ENCODE measurements around the gene PCYT2.

PCYT2 gene

DNA sequence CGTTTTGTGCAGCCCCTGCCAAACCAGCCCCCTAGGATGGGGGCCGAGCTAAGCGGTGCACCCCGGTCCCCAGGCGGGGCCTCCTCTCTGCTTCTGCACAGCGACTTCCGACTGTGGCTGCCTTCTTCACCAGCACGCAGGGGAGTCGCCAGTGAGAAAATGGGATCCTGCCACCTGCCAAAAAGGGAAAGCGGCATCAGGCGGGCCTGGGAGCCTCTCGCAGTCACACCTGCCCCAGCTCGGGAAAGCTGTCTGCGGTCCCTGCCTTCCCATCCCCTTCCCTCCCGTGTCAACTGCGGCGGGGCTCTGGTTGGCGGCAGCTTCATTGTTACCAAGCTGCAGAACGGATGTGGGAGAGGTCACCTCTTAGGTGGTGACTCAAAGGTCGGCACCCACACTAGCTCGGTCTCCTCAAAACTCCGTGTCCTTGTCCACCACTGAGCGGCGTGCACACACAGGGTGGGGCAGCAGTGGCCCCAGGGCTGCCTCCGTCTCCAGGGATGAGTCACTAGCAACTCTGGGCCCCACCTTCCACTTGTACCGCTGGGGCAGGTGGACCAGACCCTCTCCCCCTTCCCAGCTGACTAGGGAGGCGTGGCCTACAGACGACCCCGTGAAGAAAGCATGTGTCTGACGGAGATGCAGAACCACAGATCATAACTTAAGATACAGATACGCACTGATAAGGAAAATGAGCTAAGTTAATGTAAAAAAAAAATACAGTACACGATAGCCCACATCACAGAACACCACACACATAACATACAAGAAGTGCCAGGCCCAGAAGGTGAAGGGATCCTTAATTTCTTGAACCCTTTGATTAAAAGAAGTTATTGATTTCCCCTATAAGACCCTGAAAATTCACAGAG, 1.5 kb upstream of the PCYT2 start:
- no peak for ATAC-seq
- TF ChIP-seq, protein P1, sequence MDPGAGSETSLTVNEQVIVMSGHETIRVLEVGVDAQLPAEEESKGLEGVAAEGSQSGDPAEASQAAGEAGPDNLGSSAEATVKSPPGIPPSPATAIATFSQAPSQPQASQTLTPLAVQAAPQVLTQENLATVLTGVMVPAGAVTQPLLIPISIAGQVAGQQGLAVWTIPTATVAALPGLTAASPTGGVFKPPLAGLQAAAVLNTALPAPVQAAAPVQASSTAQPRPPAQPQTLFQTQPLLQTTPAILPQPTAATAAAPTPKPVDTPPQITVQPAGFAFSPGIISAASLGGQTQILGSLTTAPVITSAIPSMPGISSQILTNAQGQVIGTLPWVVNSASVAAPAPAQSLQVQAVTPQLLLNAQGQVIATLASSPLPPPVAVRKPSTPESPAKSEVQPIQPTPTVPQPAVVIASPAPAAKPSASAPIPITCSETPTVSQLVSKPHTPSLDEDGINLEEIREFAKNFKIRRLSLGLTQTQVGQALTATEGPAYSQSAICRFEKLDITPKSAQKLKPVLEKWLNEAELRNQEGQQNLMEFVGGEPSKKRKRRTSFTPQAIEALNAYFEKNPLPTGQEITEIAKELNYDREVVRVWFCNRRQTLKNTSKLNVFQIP (CRISPR knock-in tag; IDR thresholded peaks at IDR 0.05; ENCODE audit: borderline replicate concordance, low read depth) = no peak
- TF ChIP-seq PPARA (CRISPR knock-in tag; IDR thresholded peaks at IDR 0.05; ENCODE audit: borderline replicate concordance) = no peak
- TF ChIP-seq ZFP3 (CRISPR knock-in tag; IDR thresholded peaks at IDR 0.05) = no peak
- no peak for TF ChIP-seq ZNF70 (CRISPR knock-in tag; IDR thresholded peaks at IDR 0.05)
- TF ChIP-seq ZFP30 (CRISPR knock-in tag; IDR thresholded peaks at IDR 0.05) = no peak
- no peak for TF ChIP-seq OSR1 (CRISPR knock-in tag; IDR thresholded peaks at IDR 0.05)
- TF ChIP-seq ARNTL (CRISPR knock-in tag; IDR thresholded peaks at IDR 0.05; ENCODE audit: borderline replicate concordance, low read depth) = no peak
- no peak for TF ChIP-seq TOX (CRISPR knock-in tag; IDR thresholded peaks at IDR 0.05; ENCODE audit: borderline replicate concordance)
- TF ChIP-seq SNAI2 (CRISPR knock-in tag; IDR thresholded peaks at IDR 0.05) = no peak
- TF ChIP-seq ZNF565 (CRISPR knock-in tag; conservative IDR thresholded peaks at IDR 0.05; ENCODE audit: low read depth) = no peak
- no peak for TF ChIP-seq TCF4 (CRISPR knock-in tag; IDR thresholded peaks at IDR 0.05; ENCODE audit: borderline replicate concordance)
- TF ChIP-seq, protein P2, sequence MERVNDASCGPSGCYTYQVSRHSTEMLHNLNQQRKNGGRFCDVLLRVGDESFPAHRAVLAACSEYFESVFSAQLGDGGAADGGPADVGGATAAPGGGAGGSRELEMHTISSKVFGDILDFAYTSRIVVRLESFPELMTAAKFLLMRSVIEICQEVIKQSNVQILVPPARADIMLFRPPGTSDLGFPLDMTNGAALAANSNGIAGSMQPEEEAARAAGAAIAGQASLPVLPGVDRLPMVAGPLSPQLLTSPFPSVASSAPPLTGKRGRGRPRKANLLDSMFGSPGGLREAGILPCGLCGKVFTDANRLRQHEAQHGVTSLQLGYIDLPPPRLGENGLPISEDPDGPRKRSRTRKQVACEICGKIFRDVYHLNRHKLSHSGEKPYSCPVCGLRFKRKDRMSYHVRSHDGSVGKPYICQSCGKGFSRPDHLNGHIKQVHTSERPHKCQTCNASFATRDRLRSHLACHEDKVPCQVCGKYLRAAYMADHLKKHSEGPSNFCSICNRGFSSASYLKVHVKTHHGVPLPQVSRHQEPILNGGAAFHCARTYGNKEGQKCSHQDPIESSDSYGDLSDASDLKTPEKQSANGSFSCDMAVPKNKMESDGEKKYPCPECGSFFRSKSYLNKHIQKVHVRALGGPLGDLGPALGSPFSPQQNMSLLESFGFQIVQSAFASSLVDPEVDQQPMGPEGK (CRISPR knock-in tag; IDR thresholded peaks at IDR 0.05; ENCODE audit: borderline replicate concordance) = no peak
- no peak for TF ChIP-seq GLIS3 (CRISPR knock-in tag; IDR thresholded peaks at IDR 0.05)
- TF ChIP-seq TSHZ2 (CRISPR knock-in tag; IDR thresholded peaks at IDR 0.05) = no peak
- TF ChIP-seq RARB (CRISPR knock-in tag; IDR thresholded peaks at IDR 0.05) = no peak
- no peak for TF ChIP-seq CREB5 (CRISPR knock-in tag; IDR thresholded peaks at IDR 0.05; ENCODE audit: low read depth)
- TF ChIP-seq, protein P3, sequence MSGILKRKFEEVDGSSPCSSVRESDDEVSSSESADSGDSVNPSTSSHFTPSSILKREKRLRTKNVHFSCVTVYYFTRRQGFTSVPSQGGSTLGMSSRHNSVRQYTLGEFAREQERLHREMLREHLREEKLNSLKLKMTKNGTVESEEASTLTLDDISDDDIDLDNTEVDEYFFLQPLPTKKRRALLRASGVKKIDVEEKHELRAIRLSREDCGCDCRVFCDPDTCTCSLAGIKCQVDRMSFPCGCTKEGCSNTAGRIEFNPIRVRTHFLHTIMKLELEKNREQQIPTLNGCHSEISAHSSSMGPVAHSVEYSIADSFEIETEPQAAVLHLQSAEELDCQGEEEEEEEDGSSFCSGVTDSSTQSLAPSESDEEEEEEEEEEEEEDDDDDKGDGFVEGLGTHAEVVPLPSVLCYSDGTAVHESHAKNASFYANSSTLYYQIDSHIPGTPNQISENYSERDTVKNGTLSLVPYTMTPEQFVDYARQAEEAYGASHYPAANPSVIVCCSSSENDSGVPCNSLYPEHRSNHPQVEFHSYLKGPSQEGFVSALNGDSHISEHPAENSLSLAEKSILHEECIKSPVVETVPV (CRISPR knock-in tag; IDR thresholded peaks at IDR 0.05) = no peak

DNA sequence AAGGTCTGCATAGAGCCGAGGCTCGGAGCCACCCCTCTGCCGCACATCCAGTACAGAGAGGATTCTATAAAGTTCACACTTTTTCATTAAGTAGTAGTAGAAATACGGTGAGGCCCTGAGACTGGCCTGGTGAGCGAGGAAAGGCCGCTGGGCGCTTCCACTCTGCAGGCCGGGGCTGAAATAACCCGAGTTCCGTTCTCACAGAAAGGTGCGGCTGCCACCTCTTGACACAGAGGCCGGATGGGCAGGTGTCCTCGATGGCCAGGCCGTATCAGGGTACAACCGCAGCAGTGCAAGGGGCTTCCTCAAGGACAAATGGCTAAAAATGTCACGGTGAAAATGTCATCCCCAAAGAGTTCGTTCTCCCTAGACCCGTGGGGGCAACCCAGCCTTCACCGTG, 770 bp upstream of the PCYT2 start:
- TF ChIP-seq ZFP30 (CRISPR knock-in tag; IDR thresholded peaks at IDR 0.05) (no peak), CREB5 (CRISPR knock-in tag; IDR thresholded peaks at IDR 0.05; ENCODE audit: low read depth) (no peak), RARB (CRISPR knock-in tag; IDR thresholded peaks at IDR 0.05) (no peak), ZNF565 (CRISPR knock-in tag; conservative IDR thresholded peaks at IDR 0.05; ENCODE audit: low read depth) (no peak), ESRRG (CRISPR knock-in tag; IDR thresholded peaks at IDR 0.05) (no peak), BACH2 (CRISPR knock-in tag; IDR thresholded peaks at IDR 0.05; ENCODE audit: borderline replicate concordance) (no peak), TOX (CRISPR knock-in tag; IDR thresholded peaks at IDR 0.05; ENCODE audit: borderline replicate concordance) (no peak), TCF4 (CRISPR knock-in tag; IDR thresholded peaks at IDR 0.05; ENCODE audit: borderline replicate concordance) (no peak)

More for the DNA sequence above, 770 bp upstream of the PCYT2 start:
- no peak; the same call in 2 of the 3 replicates for ATAC-seq

All from SK-N-SH treated with all-trans-retinoic acid at 6 μM for 48 hours (cell line).